ENCODE measurements around the gene BRIP1. TPM values are rescaled to one million over a fixed set of nuclear protein-coding genes. Genes with fewer than 3 reads are reported as not detected.
"Not testable (repeated sequence)": the region's sequence is repeated elsewhere in the genome, so short reads cannot be mapped to it uniquely, and the experiment has no call there.

The BRIP1 gene
- total RNA-seq, 2 donors from 2014 or later, result 0.14 TPM

GRCh38 chr17:61822326-61823285, 40.7 kb downstream of the BRIP1 start:
- Histone ChIP-seq H3K27ac (no peak overlapping the region), H3K4me1 (ENCODE audit: control insufficient read depth in 1 of 2, low read depth in 2 of 2) (no peaks in the 10 kb centered on the region), H3K36me3 (no peaks in the 10 kb centered on the region), H3K9me3 (no peaks in the 10 kb centered on the region), H3K4me3 (no peak overlapping the region), H3K27me3 (replicated peaks; ENCODE audit: insufficient read depth) (no peaks in the 10 kb centered on the region)
- TF ChIP-seq, protein P1, sequence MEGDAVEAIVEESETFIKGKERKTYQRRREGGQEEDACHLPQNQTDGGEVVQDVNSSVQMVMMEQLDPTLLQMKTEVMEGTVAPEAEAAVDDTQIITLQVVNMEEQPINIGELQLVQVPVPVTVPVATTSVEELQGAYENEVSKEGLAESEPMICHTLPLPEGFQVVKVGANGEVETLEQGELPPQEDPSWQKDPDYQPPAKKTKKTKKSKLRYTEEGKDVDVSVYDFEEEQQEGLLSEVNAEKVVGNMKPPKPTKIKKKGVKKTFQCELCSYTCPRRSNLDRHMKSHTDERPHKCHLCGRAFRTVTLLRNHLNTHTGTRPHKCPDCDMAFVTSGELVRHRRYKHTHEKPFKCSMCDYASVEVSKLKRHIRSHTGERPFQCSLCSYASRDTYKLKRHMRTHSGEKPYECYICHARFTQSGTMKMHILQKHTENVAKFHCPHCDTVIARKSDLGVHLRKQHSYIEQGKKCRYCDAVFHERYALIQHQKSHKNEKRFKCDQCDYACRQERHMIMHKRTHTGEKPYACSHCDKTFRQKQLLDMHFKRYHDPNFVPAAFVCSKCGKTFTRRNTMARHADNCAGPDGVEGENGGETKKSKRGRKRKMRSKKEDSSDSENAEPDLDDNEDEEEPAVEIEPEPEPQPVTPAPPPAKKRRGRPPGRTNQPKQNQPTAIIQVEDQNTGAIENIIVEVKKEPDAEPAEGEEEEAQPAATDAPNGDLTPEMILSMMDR (IDR thresholded peaks at IDR 0.05), result no peak
- ATAC-seq (ENCODE audit: insufficient number of reproducible peaks, low FRiP score, low read depth) (no peak), DNase-seq (ENCODE audit: low spot score) (no peak)

DNA sequence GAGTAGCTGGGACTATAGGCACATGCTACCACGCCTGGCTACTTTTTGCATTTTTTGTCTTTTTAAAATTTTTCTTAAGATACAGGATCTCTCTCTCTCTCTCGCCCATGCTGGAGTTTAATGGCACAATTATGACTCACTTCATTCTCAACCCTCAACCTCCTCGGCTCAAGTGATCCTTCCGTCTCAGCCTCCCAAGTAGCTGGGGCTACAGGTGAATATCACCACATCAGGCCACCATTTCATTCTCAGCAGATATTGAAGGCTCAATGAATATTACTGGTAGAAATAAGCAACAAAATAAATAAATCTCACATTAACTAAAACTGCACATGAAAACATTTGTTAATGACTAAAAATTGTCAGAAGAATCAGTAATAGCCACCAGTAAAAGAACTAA, 41.7 kb downstream of the BRIP1 start:
- Histone ChIP-seq H3K4me3 (no peak overlapping the region), H3K27ac (no peak overlapping the region), H3K27me3 (replicated peaks; ENCODE audit: insufficient read depth) (no peaks in the 10 kb centered on the region), H3K4me1 (ENCODE audit: control insufficient read depth in 1 of 2, low read depth in 2 of 2) (no peaks in the 10 kb centered on the region), H3K36me3 (no peaks in the 10 kb centered on the region), H3K9me3 (no peaks in the 10 kb centered on the region)
- TF ChIP-seq, protein P1 (IDR thresholded peaks at IDR 0.05), result no peak
- DNase-seq (ENCODE audit: low spot score) (no peak), ATAC-seq (ENCODE audit: insufficient number of reproducible peaks, low FRiP score, low read depth) (no peak)

- not testable (repeated sequence) for ATAC-seq (ENCODE audit: insufficient number of reproducible peaks, low FRiP score, low read depth); DNase-seq (ENCODE audit: low spot score); H3K27ac ChIP-seq; H3K36me3 ChIP-seq; H3K4me1 ChIP-seq (ENCODE audit: control insufficient read depth in 1 of 2, low read depth in 2 of 2); H3K27me3 ChIP-seq (replicated peaks; ENCODE audit: insufficient read depth); H3K4me3 ChIP-seq; H3K9me3 ChIP-seq
Measured at GRCh38 chr17:61819265-61819664, 44.1 kb downstream of the BRIP1 start.

- Histone ChIP-seq H3K4me3 (no peak overlapping the region), H3K4me1 (ENCODE audit: control insufficient read depth in 1 of 2, low read depth in 2 of 2) (no peaks in the 10 kb centered on the region), H3K9me3 (no peaks in the 10 kb centered on the region), H3K27me3 (replicated peaks; ENCODE audit: insufficient read depth) (no peaks in the 10 kb centered on the region), H3K27ac (no peak overlapping the region), H3K36me3 (no peaks in the 10 kb centered on the region)
- no peak for DNase-seq (ENCODE audit: low spot score)
- TF ChIP-seq, protein P1 (IDR thresholded peaks at IDR 0.05), result no peak
- no peak for ATAC-seq (ENCODE audit: insufficient number of reproducible peaks, low FRiP score, low read depth)
Measured at GRCh38 chr17:61818225-61818624, 45.1 kb downstream of the BRIP1 start.

GRCh38 chr17:61817452-61817851, 45.9 kb downstream of the BRIP1 start:
- Histone ChIP-seq H3K4me1 (ENCODE audit: control insufficient read depth in 1 of 2, low read depth in 2 of 2) (no peaks in the 10 kb centered on the region), H3K27me3 (replicated peaks; ENCODE audit: insufficient read depth) (no peaks in the 10 kb centered on the region), H3K27ac (no peak overlapping the region), H3K4me3 (no peak overlapping the region), H3K9me3 (no peaks in the 10 kb centered on the region), H3K36me3 (no peaks in the 10 kb centered on the region)
- TF ChIP-seq, protein P1 (IDR thresholded peaks at IDR 0.05), result no peak
- DNase-seq (ENCODE audit: low spot score), result no peak
- no peak for ATAC-seq (ENCODE audit: insufficient number of reproducible peaks, low FRiP score, low read depth)
